SHP77 (cell line): Measurements from ENCODE around the gene HIVEP3.

Experiments used
- DNase-seq, 2 experiments: peaks; one replicate each; lab custom pipeline; 2025; lab: John Stamatoyannopoulos, UW

HIVEP3 gene

GRCh38 chr1:41613689-41614574, 304.8 kb downstream of the HIVEP3 start:
- DNase-seq, result no peak

GRCh38 chr1:41612953-41613352, 305.8 kb downstream of the HIVEP3 start:
- DNase-seq, result no peak

DNA sequence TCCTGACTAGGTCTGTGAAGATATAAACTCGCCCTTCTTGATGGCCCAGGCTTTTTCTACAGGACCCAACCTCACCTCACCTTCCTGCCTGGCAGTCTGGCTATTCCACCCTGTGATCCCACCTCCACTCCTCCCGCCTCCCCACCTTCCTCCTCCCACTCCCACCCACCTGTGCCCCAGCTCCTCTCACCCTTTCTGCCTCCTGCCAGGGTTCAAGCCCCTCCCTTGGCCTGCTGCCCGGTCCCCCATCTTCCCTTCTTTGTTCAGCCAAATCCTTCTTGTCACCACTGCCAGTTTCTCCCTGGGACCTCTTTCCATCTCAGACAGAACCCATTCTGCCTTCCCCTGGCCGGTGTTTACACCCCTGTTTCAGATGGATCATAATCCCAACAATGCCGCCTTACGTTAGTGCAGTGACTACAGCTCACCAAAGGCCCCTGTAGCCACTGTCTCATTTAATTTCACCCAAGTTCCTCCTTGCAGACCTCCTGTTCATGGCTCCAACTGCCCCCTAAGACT, 306.7 kb downstream of the HIVEP3 start:
- no peak for DNase-seq

DNA sequence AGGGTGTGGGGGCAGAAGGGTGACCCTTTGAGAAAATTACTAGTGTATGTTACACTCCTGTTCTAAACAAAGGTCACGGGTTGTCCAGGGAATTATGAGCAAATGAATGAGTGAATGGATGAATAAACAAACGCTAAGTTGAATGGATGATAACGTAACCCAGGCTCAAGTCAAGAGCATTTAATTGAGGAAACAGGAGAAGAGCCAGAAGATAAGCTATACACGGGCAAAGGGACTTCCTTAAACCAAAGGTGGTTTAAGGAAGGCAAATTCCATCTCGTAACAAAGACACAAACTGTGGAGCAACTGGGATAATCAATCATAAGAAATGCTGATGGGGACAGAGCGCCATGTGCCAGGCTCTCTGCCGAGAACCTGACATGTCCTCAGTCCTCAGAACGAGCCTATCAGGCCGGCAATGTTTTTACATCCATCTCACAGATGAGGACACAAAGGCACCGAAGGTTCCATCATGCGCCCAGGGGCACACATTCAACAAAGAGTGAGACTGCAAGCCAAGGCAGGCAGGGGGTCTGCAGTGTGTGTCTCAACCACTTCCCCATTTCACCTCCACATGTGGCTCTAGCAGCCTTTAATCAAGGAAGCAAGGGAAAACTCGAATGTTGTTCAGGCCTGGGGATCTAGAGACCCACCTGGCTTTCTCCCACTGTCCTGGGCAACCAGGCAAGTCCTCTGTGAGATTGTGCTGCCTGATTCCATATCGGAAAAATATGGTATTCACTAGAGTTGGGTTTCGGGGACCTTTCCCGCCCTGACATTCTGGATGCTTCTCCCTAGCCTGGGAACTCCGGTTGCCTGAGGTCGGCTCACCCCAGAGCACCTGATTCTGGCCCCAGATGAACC, 307.4 kb downstream of the HIVEP3 start:
- no peak for DNase-seq

DNA sequence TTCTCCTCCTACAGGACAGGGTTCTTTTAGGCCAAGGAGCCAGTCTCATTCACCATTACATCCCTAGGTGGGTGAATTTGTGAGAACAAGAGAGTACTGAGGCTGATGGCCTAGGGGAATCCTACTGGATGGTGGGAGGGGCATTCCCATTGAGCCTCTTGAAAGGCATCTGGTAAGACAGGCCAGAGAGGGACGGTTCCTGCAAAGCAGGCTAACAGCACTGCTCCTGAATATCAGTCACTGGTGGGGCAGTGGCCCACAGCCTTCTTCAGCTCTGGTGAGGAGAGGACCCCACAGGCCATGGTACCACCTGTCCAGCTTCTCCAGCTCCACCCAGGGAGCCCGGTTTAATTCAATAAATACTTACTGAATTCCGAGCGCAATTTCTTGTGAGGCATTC, 308.4 kb downstream of the HIVEP3 start:
- no peak for DNase-seq

GRCh38 chr1:41609166-41609883, 309.4 kb downstream of the HIVEP3 start:
- no peak for DNase-seq

- DNase-seq, result no peak
Observed at GRCh38 chr1:41608211-41608610, 310.5 kb downstream of the HIVEP3 start.

GRCh38 chr1:41607808-41608207, 310.9 kb downstream of the HIVEP3 start:
- no peak for DNase-seq

- DNase-seq, result no peak
Observed at GRCh38 chr1:41599912-41600311, 318.8 kb downstream of the HIVEP3 start.

- DNase-seq, result no peak
Observed at GRCh38 chr1:41598325-41598724, 320.4 kb downstream of the HIVEP3 start.

- DNase-seq, result no peak
Observed at GRCh38 chr1:41592451-41593125, 326.1 kb downstream of the HIVEP3 start.

DNA sequence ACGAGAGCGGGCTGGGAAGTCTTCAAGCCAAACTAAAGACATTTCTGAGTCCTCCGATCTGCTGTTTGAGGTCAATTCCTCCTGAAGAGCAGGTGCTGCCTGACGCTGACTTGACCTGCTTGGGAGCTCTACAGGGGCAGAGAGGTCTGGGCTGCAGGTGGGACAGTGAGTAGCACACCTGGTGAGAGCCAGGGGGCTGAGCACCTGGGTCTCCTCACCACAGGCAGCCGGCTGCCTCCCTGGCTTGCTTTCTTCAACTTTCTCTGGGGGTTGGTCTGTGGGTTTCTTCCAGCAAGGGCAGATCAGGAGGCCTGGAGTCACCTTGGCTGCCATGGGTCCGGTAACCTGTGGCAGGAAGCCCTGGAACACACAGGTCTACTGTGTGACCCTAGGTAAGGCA, 326.8 kb downstream of the HIVEP3 start:
- DNase-seq, result no peak

- no peak for DNase-seq
Observed at GRCh38 chr1:41590331-41590730, 328.4 kb downstream of the HIVEP3 start.

- DNase-seq, result no peak
Observed at GRCh38 chr1:41589395-41589794, 329.3 kb downstream of the HIVEP3 start.

- no peak for DNase-seq
Observed at GRCh38 chr1:41588334-41588875, 330.3 kb downstream of the HIVEP3 start.

- DNase-seq, result no peak
Observed at GRCh38 chr1:41587791-41588190, 330.9 kb downstream of the HIVEP3 start.

DNA sequence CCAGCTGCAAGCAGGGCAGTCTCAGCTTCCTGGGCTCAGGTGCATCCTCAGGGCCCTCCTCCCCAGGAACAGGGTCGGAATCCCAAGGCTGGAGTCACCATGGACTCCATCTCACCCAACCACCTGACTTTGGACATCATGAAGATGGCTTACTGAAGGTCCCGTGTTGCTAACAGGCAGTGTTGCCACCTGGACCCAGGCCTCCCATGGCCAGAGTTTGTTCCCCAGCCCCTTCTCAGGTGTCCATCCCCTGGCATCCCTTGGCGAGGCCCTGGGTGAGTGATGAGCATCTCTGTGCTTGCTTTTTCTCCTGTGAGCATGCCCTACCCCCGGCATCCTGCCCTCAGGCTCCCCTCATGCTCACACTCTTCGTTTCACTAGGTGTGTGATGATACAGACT, 332.5 kb downstream of the HIVEP3 start:
- no peak for DNase-seq

- no peak for DNase-seq
Observed at GRCh38 chr1:41583658-41584547, 334.8 kb downstream of the HIVEP3 start.

DNA sequence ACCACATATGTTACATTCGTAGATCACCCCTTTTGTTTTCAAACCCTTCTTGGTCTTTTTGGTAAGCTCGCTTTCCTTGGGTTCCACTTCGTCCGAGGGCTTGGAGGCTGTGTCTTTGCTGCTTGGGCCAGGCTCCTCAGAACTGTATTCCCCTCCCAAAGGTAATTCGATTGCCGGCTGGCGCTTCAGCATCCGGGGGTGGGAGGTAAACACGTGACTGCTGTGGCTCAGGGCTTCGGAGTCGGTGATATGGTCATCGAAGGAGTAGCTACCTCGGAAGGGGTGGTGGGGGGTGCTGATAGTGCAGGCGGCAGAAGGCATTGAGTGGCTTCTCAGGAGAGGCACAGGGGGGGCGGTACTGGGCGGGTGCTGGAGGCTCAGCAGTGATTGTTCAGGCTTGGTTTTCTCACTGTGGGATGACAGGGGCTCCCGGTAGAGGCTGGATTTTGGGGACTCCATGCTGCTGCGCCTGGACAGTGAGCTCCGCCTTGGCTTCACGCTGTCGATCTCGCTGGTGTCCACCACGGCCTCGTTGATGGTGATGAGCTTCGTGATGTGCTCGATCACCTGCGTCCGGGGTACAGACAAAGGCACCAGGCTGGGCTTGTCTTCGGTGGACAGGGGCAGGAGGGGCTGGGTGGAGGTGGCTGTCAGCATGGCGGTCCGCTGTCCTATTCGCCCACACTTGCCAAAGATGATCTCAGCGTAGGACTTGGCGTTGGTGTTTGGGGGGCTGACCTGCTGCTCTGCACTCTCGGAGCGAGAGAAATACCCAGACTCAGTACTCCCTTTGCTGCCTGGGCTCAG, 335.7 kb downstream of the HIVEP3 start:
- DNase-seq, result no peak
